ENCODE results near the gene CUX1.

Gene CUX1

DNA sequence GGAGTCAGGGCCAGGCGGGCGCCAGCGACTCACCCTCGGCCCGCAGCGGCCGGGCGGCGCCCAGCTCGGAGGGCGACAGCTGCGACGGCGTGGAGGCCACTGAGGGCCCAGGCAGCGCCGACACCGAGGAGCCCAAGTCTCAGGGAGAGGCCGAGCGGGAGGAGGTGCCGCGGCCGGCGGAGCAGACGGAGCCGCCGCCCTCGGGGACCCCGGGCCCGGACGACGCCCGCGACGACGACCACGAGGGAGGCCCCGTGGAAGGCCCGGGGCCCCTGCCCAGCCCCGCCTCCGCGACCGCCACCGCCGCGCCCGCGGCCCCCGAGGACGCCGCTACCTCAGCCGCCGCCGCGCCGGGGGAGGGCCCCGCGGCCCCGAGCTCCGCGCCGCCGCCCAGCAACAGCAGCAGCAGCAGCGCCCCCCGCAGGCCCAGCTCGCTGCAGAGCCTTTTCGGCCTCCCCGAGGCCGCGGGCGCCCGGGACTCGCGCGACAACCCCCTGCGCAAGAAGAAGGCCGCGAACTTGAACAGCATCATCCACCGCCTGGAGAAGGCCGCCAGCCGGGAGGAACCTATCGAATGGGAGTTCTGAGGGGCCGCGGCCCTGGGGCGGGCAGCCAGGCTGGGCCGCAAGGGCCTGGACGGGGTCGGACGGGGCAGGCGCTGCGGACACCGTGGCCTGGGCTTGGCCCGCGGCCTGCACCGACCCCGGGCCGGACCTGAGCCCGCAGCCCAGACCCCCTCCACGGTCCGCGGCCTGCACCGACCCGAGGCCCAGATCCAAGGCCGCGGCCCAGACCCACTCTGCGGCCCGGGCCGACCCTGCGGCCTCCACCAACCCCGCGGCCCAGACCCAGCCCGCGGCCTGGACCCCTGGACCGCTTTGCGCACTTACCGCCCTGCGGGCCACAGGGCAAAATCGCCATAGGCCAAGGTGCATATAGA is 431.3 kb downstream of the CUX1 start:
- FAIRE-seq (no peak), DNase-seq (ENCODE audit: insufficient read length, low spot score) (no peak)

- DNase-seq (ENCODE audit: insufficient read length, low spot score), result no peak
- FAIRE-seq, result no peak
These were observed 434.3 kb downstream of the CUX1 start for GRCh38 chr7:102251531-102252365.

- DNase-seq (ENCODE audit: insufficient read length, low spot score), result no peak
- no peak for FAIRE-seq
These were observed 435.0 kb downstream of the CUX1 start for GRCh38 chr7:102252366-102252982.

GRCh38 chr7:102253066-102253972 is 435.9 kb downstream of the CUX1 start:
- DNase-seq (ENCODE audit: insufficient read length, low spot score) (no peak), FAIRE-seq (no peak)

DNA sequence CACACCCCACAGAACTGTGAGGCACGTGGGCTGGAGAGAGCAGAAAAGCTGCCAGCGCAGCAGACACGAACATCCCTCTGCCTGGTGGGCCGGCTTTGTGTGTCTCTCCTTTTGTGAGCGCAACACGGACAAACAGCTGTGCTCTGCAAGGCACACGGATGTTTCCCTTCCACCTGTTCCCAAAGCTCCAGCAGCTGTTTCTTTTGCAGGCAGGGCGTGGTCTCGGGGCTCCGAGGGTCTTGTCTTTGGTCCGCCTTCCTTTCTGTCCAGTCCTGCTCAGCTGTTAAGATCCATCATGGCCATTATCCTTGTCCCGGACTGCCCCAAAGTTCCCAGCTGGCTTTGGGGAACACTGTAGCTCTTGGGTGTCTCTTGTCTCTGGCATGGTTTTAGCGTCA is 436.5 kb downstream of the CUX1 start:
- FAIRE-seq (no peak), DNase-seq (ENCODE audit: insufficient read length, low spot score) (no peak)

GRCh38 chr7:102254521-102254920 is 437.1 kb downstream of the CUX1 start:
- FAIRE-seq (no peak), DNase-seq (ENCODE audit: insufficient read length, low spot score) (no peak)

DNA sequence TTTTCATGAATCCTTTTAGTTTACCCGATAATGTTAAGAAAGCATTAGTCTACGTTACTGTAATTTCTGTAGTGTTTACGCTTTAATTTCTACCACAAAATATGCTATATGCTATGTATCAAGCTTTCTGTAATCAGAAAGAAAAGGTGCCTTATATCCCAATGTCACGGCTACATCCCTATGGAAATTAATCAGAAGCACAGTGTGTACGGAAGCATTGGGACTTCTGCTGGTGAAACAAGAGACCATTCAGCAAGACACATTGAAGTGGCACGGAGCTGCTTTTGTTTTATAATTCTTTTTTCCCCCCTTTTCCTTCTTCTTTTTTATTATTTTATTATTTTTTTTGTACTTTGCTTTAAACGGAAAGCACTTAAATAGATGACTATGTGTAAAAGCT is 438.1 kb downstream of the CUX1 start:
- FAIRE-seq (no peak), DNase-seq (ENCODE audit: insufficient read length, low spot score) (no peak)

- DNase-seq (ENCODE audit: insufficient read length, low spot score), result no peak
- no peak for FAIRE-seq
These were observed 438.5 kb downstream of the CUX1 start for GRCh38 chr7:102255916-102256315.

DNA sequence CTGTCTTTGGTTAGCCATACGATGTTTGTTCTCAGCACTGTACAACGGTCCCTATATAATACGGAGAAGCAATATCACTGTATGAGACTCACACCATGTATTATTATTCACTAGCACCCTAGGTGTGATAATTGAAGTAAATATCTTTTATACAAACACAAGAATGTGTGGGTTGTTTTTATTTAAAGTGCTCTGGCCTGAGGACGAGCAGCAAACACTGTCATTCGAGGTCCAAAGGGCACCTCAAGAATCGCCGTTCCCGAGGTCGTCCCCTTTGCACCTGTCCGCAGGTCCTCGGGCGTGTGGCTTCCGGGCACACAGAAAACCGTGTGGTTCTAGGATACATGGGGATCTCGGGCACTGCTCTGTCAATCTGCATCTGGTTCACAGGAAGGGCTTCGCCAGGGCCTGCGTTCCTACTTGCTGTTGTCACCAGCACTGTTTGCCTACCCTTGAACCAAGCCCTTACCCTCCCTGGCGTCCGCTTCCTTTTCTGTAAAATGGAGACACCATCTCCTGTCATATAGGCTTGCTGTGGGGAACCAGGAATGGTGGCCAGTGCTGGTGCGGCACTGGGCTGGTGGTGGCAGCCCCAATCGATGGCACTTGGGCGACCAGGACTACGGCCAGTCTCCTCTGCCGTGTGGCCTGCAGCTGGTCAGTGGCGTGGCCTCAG is 440.8 kb downstream of the CUX1 start:
- DNase-seq (ENCODE audit: insufficient read length, low spot score), result no peak
- no peak for FAIRE-seq

DNA sequence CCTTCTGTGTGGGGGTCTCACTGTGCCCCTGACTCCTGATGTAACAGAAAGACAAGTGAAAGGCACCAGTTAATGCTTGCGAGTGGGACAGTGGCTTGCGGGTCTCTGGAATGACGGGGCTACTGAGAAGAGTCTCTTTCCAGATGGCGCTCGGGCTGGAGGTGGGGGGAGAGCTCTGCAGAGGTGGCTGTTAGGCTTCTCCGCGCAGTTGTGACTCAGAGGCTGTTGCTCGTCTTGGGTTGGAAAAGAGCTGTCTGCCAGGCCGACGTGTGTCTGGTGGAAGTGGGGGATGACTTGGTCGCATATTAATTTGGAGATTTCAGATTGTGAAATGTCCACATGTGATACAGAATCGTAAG is 441.3 kb downstream of the CUX1 start:
- FAIRE-seq, result no peak
- no peak for DNase-seq (ENCODE audit: insufficient read length, low spot score)

DNA sequence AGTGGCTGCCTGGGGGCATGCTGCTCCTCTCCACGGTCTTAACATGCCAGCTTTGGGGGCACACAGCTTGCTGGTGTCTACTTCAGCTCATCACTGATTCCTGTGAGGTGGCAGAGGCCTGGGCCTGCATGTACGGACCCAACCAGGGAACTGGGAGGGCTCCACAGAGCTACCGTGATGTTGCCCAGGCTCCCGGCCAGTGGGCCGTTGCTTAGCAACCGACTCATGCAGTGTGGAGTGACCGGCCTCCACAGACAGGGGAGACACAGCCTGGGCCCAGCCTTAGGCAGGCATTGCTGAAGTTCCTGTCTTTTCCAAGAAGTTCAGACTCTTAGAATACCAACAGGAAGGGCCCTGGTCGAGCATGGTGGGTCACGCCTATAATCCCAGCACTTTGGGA is 443.4 kb downstream of the CUX1 start:
- no peak for FAIRE-seq

GRCh38 chr7:102261451-102261850 is 444.0 kb downstream of the CUX1 start:
- DNase-seq (ENCODE audit: insufficient read length, low spot score) (no peak), FAIRE-seq (no peak)

More for the DNA sequence above, 443.4 kb downstream of the CUX1 start:
- no peak for DNase-seq (ENCODE audit: insufficient read length, low spot score)

GRCh38 chr7:102262546-102262945 is 445.1 kb downstream of the CUX1 start:
- no peak for FAIRE-seq
- no peak for DNase-seq (ENCODE audit: insufficient read length, low spot score)

- FAIRE-seq (no peak), DNase-seq (ENCODE audit: insufficient read length, low spot score) (no peak)
These were observed 447.0 kb downstream of the CUX1 start for GRCh38 chr7:102264367-102264891.

GRCh38 chr7:102266541-102266940 is 449.1 kb downstream of the CUX1 start:
- no peak for FAIRE-seq
- no peak for DNase-seq (ENCODE audit: insufficient read length, low spot score)

DNA sequence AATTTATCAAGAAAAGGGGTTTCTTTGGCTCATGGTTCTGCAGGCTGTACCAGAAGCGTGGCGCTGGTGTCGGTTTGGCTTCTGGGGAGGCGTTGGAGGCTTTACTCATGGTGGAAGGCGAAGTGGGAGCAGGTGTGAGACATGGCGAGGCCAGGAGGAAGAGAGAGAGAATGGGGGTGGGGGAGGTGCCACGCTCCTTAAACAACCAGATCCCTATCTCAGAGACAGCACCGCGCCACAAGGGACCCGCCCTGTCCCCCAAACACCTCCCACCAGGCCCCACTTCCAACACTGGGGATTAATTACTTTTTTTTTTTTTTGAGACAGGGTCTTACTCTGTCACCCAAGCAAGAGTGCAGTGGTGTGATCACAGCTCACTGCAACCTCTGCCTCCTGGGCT is 451.2 kb downstream of the CUX1 start:
- DNase-seq (ENCODE audit: insufficient read length, low spot score) (no peak), FAIRE-seq (no peak)

DNA sequence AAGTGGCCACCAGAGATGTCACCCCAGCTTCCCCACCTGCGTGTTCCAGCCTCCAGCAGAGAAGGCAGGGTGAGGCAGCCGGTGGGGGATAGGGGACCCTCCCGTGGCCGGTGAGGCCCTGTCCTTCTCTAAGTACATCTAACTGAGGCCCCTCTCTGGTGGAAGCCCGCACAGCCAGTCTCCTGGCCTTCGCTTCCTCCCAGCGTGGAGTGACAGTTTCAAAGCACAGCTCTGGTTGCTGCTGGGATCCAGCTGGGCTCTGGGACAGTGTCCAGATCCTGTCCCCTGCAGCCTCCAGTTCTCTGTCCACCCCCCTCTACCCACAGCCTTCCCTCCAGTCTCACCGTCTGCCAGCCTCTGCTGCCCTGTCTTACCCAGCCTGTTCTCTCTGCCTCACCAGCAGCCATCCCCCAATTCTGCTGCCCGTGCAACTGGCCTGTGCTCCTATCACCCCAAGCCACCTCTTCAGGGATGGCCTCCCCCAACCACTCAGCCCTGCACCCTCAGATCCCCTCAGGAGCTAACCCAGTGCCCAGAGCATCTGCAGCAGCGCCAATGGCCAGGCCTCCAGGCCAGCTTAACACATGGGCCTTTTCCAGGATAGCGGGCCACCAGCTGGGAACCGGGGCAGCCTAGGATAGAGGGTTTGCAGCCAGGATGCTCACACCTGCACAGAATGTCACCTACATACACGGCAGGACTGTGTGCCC is 452.9 kb downstream of the CUX1 start:
- DNase-seq (ENCODE audit: insufficient read length, low spot score), result no peak
- no peak for FAIRE-seq

DNA sequence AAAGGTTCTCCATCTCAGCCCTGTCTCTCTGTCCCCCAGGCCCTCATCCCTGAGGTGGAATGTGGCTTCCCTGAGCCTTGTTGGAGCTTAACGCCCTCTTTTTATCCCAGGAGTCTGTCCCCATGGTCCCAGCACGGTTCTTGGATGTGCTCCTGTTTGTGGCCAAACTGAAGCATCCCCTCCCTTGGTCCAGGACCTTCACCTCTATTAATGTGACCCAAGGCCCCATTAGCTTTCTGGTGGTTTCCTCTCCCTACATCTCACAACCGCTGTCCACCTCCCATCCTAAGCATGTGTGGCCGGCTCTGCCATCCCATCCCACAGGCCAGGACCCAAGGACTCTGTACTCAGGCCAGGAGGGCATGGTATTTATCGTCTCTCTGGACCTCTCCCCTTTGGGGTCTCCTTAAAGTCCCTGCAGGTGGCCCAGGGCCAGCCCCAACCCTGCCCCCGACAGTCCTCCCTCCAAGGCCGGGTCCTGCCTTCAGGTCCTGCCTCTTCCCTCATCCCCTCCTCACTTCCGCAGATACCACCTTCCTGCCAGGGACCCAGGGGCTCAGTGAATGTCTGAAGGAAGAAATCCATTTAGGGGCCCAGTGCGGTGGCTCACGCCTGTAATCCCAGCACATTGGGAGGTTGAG is 453.9 kb downstream of the CUX1 start:
- no peak for DNase-seq (ENCODE audit: insufficient read length, low spot score)
- no peak for FAIRE-seq
